Activated naive CD4-positive, alpha-beta T cell treated with anti-CD3 and anti-CD28 coated beads for 36 hours (primary cell): Measurements from ENCODE around the gene VRTN. TPM values are rescaled to one million over a fixed set of nuclear protein-coding genes. Genes with fewer than 3 reads are reported as not detected.
"Not testable (repeated sequence)": the region's sequence is repeated elsewhere in the genome, so short reads cannot be mapped to it uniquely, and the experiment has no call there.

Source experiments
- CTCF ChIA-PET: fragments of 350-600 bp; sonication (Branson Sonifier 250); formaldehyde crosslinking; loops from one replicate; lab custom pipeline; 2021; ENCODE audit warnings: antibody characterized with exemption; lab: Charles Lee
- DNase-seq: peaks from one replicate; pipeline ENCODE4 v3.0.0-alpha.2; 2020
- H3K27ac Mint-ChIP-seq: one replicate; pipeline ENCODE4 v1.8.0; 2021; ENCODE audit warnings: mild to moderate bottlenecking, mixed read lengths
- H3K27me3 Mint-ChIP-seq: one replicate; pipeline ENCODE4 v1.8.0; 2021; ENCODE audit warnings: low read depth, mixed read lengths
- H3K36me3 Mint-ChIP-seq: one replicate; pipeline ENCODE4 v1.8.0; 2021; ENCODE audit warnings: low read depth, mixed read lengths
- H3K4me1 Mint-ChIP-seq: one replicate; pipeline ENCODE4 v1.8.0; 2021; ENCODE audit warnings: low read depth, mixed read lengths
- H3K4me3 Mint-ChIP-seq: one replicate; pipeline ENCODE4 v1.8.0; 2021; ENCODE audit warnings: mild to moderate bottlenecking, moderate library complexity, mixed read lengths
- H3K9me3 Mint-ChIP-seq: one replicate; pipeline ENCODE4 v1.8.0; 2021; ENCODE audit warnings: mixed read lengths
- intact Hi-C: fragments of 100-400 bp; cut with micrococcal nuclease; formaldehyde crosslinking; loops from one replicate; pipeline ENCODE4 v1.15.1; 2023
- total RNA-seq, 2 experiments: library from RNA; stranded (reverse); gene quantifications; one replicate each; pipeline ENCODE4 v1.2.3, GENCODE V29; 2021

The VRTN gene
- total RNA-seq, 2 experiments from 2014 or later = not detected

- H3K9me3 Mint-ChIP-seq, H3K27ac Mint-ChIP-seq, DNase-seq, H3K4me3 Mint-ChIP-seq, H3K4me1 Mint-ChIP-seq, H3K27me3 Mint-ChIP-seq, H3K36me3 Mint-ChIP-seq, intact Hi-C loops: not testable (repeated sequence)
- CTCF ChIA-PET = interaction anchor here (0.6 to 0.7 kb wide), 3 partner anchors 19 to 116 kb away, joined by 3 to 4 read pairs (median 3); no protein-coding TSS in a partner anchor
Observed at GRCh38 chr14:74381571-74381970, 33.3 kb downstream of the VRTN start.

GRCh38 chr14:74382231-74382630, 34.0 kb downstream of the VRTN start:
- no peak for DNase-seq
- intact Hi-C loops = no loop called here
- Mint-ChIP-seq H3K4me3 (no peak overlapping the region), H3K27ac (no peak overlapping the region), H3K4me1 (no peaks in the 10 kb centered on the region), H3K9me3 (no peaks in the 10 kb centered on the region), H3K36me3 (no peaks in the 10 kb centered on the region), H3K27me3 (no peaks in the 10 kb centered on the region)
- CTCF ChIA-PET = interaction anchor here (0.6 to 1.0 kb wide), 3 partner anchors 10 to 19 kb away, joined by 3 to 5 read pairs (median 3); no protein-coding TSS in a partner anchor

GRCh38 chr14:74389980-74390379, 41.7 kb downstream of the VRTN start:
- Mint-ChIP-seq H3K4me3 (no peak overlapping the region), H3K9me3 (no peaks in the 10 kb centered on the region), H3K27ac (no peak overlapping the region), H3K4me1 (no peaks in the 10 kb centered on the region), H3K36me3 (no peaks in the 10 kb centered on the region), H3K27me3 (no peaks in the 10 kb centered on the region)
- DNase-seq = no peak
- CTCF ChIA-PET = interaction anchor here (0.7 kb wide), 1 partner anchor 27 kb away, joined by 3 read pairs; no protein-coding TSS in a partner anchor
- intact Hi-C loops = no loop called here

- H3K4me1 Mint-ChIP-seq, H3K27ac Mint-ChIP-seq, intact Hi-C loops, H3K27me3 Mint-ChIP-seq, H3K36me3 Mint-ChIP-seq, H3K9me3 Mint-ChIP-seq, H3K4me3 Mint-ChIP-seq, DNase-seq: not testable (repeated sequence)
- CTCF ChIA-PET = interaction anchor here (0.7 kb wide), 1 partner anchor 27 kb away, joined by 3 read pairs; no protein-coding TSS in a partner anchor
Observed at GRCh38 chr14:74390505-74390904, 42.2 kb downstream of the VRTN start.

- Mint-ChIP-seq H3K27me3 (no peaks in the 10 kb centered on the region), H3K9me3 (no peaks in the 10 kb centered on the region), H3K27ac (no peak overlapping the region), H3K36me3 (no peaks in the 10 kb centered on the region), H3K4me1 (no peaks in the 10 kb centered on the region), H3K4me3 (no peak overlapping the region)
- intact Hi-C loops = no loop called here
- CTCF ChIA-PET = no interaction called here
- no peak for DNase-seq
Observed at GRCh38 chr14:74391479-74391878, 43.2 kb downstream of the VRTN start.

GRCh38 chr14:74392616-74393570, 44.6 kb downstream of the VRTN start:
- no peaks in the 10 kb centered on the region for H3K9me3 Mint-ChIP-seq
- CTCF ChIA-PET = no interaction called here
- H3K36me3 Mint-ChIP-seq = no peaks in the 10 kb centered on the region
- no peak overlapping the region for H3K27ac Mint-ChIP-seq
- no peaks in the 10 kb centered on the region for H3K4me1 Mint-ChIP-seq
- intact Hi-C loops = no loop called here
- no peak overlapping the region for H3K4me3 Mint-ChIP-seq
- DNase-seq = no peak
- no peaks in the 10 kb centered on the region for H3K27me3 Mint-ChIP-seq

GRCh38 chr14:74394549-74394948, 46.3 kb downstream of the VRTN start:
- intact Hi-C loops = no loop called here
- H3K27ac Mint-ChIP-seq = no peak overlapping the region
- CTCF ChIA-PET = interaction anchor here (0.6 kb wide), 1 partner anchor 14 kb away, joined by 3 read pairs; no protein-coding TSS in a partner anchor
- DNase-seq = no peak
- no peaks in the 10 kb centered on the region for H3K27me3 Mint-ChIP-seq
- H3K9me3 Mint-ChIP-seq = no peaks in the 10 kb centered on the region
- no peaks in the 10 kb centered on the region for H3K4me1 Mint-ChIP-seq
- no peaks in the 10 kb centered on the region for H3K36me3 Mint-ChIP-seq
- no peak overlapping the region for H3K4me3 Mint-ChIP-seq

- Mint-ChIP-seq H3K4me3 (no peak overlapping the region), H3K36me3 (no peaks in the 10 kb centered on the region), H3K27me3 (no peaks in the 10 kb centered on the region)
Observed at GRCh38 chr14:74395094-74395493, 46.8 kb downstream of the VRTN start.

GRCh38 chr14:74400031-74400685, 51.9 kb downstream of the VRTN start:
- Mint-ChIP-seq H3K27ac (no peak overlapping the region), H3K4me3 (no peak overlapping the region), H3K36me3 (no peaks in the 10 kb centered on the region), H3K9me3 (no peaks in the 10 kb centered on the region), H3K27me3 (no peaks in the 10 kb centered on the region), H3K4me1 (peaks cover 16% of the 10 kb centered on the region)
- CTCF ChIA-PET = no interaction called here
- no peak for DNase-seq
- intact Hi-C loops = no loop called here

More at GRCh38 chr14:74395094-74395493, 46.8 kb downstream of the VRTN start:
- CTCF ChIA-PET = interaction anchor here (0.5 to 0.6 kb wide), 2 partner anchors 13 to 14 kb away, joined by 3 to 5 read pairs; no protein-coding TSS in a partner anchor
- intact Hi-C loops = no loop called here
- Mint-ChIP-seq H3K9me3 (no peaks in the 10 kb centered on the region), H3K27ac (no peak overlapping the region), H3K4me1 (peaks cover 1% of the 10 kb centered on the region)
- no peak for DNase-seq

GRCh38 chr14:74400919-74401503, 52.7 kb downstream of the VRTN start:
- H3K4me3 Mint-ChIP-seq = peak overlapping the region; percentile 44
- no peak for DNase-seq
- CTCF ChIA-PET = no interaction called here

GRCh38 chr14:74401504-74402241, 53.4 kb downstream of the VRTN start:
- peaks cover 16% of the 10 kb centered on the region for H3K4me1 Mint-ChIP-seq
- no peaks in the 10 kb centered on the region for H3K27me3 Mint-ChIP-seq
- CTCF ChIA-PET = no interaction called here
- intact Hi-C loops = loop anchor here (1.0 kb wide), 1 partner anchor 92 kb away; the partner anchor contains the start of genes ISCA2 and NPC2
- peak overlapping the region; percentile 43 for H3K27ac Mint-ChIP-seq
- DNase-seq = peak; percentile 83
- no peaks in the 10 kb centered on the region for H3K36me3 Mint-ChIP-seq
- H3K9me3 Mint-ChIP-seq = no peaks in the 10 kb centered on the region
- H3K4me3 Mint-ChIP-seq = peak overlapping the region; percentile 44

More at GRCh38 chr14:74400919-74401503, 52.7 kb downstream of the VRTN start:
- no peaks in the 10 kb centered on the region for H3K36me3 Mint-ChIP-seq
- no peak overlapping the region for H3K27ac Mint-ChIP-seq
- no peaks in the 10 kb centered on the region for H3K9me3 Mint-ChIP-seq
- intact Hi-C loops = loop anchor here (1.0 kb wide), 1 partner anchor 92 kb away; the partner anchor contains the start of genes ISCA2 and NPC2
- no peaks in the 10 kb centered on the region for H3K27me3 Mint-ChIP-seq
- peaks cover 16% of the 10 kb centered on the region for H3K4me1 Mint-ChIP-seq
